Measurements from ENCODE around the gene CLINT1.

CLINT1 gene

DNA sequence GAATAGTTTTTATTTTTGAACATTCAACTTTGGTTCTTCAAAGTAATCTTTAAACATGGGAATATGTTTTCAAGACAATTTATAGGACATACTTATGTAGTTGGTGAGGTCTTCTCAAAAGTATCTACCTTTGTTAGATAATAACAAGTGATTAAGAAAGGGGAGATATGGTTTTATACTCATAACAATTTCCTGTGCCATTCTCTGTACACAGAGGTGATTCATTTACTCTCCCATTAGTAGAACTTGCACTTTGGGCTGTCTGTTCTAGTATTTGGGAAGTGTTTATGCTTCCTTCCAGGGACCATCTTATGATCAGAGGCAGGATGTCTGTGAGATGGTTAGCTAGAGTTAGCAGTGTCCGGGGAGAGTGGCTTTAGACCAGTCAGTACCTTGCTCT, 100.2 kb downstream of the CLINT1 start:
- DNase-seq (ENCODE audit: low read depth in 3 of 3), result no peak

DNA sequence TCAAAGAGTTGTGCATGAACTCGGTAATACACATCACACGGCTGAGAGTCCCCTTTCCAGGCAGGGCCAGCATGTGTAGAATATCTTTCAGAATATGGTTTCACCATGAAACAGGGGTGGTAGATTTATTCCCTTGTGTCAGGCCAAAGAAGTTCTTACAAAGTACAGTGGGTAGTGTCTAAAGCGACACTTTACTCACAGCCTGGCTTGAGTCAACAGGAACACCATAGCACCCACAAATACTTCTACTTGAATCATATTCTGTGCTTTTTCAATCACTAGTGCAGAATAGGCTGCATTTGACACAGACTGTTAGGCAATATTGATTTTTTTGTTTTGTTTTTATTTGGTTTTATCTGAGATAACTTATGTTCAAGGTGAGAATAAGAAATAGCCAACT, 102.8 kb downstream of the CLINT1 start:
- DNase-seq (ENCODE audit: low read depth in 3 of 3), result no peak

DNA sequence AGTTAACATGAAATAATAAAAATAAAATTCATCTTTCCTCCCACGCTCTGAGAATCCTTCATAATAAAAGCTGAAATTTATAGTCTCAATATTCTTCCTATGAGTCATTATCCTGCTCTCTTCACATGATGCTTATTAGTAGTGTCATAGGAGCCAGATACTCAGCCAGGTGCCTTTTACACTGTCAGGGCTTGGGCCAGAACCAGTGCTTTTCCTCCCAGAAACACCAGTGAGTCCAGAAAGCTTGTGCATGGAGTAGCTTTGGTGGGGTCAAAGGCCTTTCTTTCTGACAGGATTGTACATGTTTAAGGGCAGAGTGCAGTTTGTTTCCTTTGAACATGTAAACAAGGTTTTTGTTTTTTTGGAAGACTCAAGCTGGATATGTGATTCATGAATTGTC, 108.6 kb downstream of the CLINT1 start:
- no peak for DNase-seq (ENCODE audit: low read depth in 3 of 3)

DNA sequence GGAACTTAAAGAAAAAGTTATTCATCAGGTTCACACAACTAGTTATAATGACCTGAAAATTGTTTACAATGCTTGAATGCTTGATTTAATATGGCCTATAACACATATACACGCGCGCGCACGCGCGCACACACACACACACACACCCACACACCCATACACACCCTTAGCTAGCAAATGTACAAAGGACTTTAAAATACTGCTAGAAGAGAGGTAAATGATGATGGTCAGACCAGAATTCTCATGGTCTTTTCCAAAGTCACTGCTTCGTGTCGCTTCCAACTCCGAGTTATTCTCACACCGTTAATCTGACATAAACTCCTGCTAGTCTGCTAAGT, 109.5 kb downstream of the CLINT1 start:
- DNase-seq (ENCODE audit: low read depth in 3 of 3), result no peak

DNA sequence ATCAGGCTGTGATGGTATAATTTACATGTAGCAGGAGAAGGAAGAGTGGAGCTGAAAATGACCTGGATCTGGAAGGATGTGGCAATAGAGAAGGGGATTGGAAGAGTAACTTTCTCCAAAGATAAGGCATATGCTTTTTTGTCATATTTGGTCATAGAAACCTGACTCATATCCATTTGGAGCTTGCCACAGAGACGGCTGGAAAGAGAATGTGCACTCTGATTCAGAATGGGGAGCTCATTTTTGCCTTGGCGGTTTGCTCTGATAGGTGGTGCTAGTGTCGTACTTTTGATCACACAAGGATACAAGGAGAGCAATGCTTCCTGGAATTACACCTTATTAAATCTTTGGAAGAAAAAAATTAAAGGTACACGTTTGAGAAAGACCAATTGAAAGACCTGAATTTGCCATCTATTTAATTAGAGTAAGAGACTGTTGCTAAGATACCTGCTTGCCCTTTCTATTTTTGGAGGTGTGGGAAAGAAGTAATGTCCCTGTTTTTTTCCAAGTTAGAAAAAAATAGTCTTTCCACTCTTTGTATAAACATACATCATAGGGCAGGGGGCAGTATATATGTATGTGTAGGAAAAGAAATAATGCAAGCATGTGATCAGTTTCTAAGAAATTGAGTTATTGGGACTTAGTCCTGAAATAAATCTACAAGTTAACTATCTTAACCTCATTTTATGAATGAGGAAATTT, 110.0 kb downstream of the CLINT1 start:
- no peak for DNase-seq (ENCODE audit: low read depth in 3 of 3)

DNA sequence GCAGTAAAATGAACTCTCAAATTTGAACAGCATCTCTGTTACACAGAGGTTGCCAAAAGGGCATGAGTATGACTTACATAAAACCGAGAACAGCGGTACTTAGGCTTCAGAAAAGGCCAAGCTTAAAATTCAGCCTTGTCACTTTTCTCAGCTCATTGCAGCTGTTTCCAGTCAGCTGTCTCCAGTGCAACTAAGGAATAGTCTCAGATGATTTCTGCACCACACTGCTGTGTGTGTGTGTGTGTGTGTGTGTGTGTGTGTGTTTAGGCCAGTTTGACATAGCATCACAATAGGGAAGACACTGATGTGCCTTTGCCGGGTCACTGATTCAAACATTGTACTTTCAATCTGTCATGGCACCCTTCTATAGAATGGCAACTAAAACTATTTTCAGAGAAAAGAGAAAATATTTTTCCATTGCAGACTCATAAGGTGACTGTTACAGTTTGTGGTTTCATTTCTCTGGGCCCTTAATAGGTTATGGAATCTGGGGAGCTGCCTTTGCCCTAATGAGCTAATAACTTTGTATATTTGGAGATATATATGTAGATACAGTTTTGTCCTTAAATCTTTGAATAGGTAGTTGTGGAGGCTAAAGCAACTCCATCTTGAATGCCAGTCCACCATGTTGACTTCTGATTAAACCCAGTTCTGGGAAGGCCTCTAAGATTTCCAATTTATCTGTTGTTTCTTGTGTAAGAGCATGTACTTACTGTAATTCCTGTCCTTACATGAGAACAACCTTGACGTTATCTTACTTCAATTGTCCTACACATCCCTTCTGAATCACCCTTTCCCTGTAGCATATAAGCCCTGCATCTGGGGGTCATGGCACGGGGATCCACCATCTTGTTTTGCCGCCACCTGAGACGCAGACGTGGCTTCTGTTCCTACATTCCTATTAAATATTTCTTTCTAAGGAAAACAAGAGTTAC, 110.9 kb downstream of the CLINT1 start:
- no peak for DNase-seq (ENCODE audit: low read depth in 3 of 3)

DNA sequence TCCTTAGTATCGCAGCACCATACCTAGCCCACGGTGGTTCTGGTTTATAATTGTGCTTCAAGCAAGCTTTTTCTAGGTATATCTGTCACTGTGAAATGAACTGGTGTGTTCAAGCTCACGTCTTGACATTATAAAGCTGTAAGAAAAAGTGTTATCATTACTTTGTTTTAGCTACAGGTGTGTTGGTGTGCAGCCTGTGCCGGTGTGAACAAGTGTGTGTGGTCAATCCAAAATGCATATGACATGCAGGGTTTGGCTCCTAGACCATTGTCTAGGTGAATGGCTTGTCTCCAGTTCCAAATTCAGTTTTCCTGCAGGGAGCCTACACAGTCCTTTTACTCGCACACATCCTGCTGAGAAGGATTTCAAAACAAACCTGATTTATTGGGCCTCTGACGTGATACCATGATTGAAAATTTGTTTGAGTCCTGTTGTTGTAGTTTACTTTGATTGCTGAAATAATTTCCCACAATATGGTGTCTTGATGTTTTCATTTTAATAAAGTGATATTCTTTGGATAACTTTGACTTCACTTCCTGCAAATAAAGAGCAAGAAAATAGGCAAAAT, 111.7 kb downstream of the CLINT1 start:
- no peak for DNase-seq (ENCODE audit: low read depth in 3 of 3)

DNA sequence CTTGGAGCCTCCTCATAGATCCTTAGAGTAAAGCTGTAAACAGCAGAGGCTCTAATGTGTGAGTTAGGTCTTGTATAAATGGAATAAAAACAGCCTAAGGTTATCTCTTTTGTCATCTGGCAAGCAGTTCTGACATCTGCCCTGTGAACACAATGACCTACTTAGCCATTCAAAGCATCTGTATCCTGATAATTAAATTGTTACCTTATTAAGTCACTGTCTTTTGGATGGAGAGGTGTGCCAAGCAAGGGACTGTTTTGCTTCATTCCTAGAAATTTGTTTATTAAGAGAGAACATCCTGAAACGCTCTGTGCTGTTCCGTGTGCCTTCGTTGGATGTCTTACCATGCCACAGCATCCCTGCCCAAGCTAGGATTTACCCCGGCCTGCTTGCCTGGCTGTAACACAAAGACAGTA, 113.9 kb downstream of the CLINT1 start:
- no peak for DNase-seq (ENCODE audit: low read depth in 3 of 3)

DNA sequence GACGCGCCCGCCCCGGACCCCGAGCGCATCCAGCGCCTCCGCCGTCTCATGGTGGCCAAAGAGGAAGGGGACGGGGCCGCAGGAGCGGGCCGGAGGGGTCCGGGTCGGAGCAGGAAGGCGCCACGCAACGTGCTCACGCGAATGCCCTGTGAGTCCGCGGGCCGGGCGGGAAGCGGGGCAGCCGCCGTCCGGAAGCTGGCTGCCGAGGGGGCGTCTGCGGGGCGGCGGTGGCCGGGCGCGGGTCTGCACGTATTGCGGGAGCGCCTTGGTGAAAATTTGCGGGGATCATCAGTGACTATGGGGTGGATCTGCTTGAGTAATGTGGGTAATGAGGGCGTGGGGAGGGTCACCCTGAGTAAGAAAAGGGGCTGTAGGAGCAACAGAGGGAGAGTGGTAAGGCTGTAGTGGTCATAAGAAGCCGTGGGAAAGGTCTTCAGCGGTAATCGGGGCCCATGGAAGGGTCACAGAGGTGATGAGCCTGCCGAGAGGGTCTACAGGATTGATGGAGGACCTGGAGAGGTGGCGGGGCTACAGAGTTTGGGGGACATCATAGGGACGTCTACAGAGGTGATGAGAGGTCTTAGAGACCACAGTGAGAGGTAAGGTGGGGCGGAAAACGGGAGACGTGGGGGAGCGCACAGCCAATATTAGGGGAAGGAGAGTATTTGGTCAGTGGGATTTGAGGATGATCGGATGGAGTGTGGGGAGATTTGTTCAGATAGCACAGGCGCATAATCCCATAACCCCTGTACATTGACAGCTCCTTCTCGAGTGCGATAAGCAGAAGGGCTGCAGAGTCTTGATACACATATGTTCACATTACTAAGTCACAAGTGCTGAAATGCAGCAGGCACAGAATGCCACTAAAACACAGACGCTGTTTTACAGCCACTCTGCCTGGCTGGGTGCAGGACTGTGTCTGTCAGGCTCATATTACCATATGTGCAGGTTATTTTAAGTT, 114.6 kb downstream of the CLINT1 start:
- DNase-seq (ENCODE audit: low read depth in 3 of 3), result peak in 1 of 3 experiments; percentile 3

DNA sequence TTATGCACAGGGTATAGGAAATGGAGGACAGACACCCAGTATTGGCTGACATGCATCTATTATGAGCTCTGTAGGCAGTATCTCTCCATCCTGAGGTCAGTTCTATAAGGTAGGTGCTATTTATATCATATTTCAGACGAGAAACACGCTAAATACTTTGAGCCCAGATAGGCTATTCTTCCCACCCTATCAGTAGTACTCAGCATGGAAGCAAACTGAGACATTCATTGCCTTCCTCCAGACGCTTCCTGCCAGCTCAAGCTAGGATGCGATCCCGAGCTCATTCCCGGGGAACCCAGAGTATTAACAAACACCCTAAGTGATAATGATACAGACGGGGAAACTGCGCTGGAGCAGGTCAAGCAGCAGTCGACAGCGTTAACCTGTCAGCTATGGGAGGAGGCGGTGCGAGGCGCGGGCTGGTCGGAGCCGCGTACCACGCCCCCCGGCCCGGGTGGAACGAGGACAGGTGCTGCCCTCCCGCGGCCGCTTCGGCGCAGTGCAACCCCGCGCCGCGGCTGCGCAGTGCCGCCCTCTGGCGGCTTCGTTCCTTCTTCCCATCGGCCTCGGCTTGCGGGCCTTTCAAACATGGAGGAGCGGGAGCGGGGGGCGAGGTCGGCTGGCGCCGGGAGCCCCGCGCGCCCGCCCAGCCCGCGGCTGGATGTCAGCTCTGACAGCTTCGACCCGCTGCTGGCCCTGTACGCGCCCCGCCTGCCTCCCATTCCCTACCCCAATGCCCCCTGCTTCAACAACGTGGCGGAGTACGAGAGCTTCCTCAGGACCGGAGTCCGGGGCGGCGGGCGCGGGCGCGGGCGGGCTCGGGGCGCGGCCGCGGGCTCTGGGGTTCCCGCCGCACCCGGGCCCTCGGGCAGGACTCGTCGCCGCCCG, 115.5 kb downstream of the CLINT1 start, which contains the start of gene LSM11:
Gene LSM11, plus strand, starts transcription at position 550 of the 888 bp plus-strand sequence. Its CDS starts 39 bp downstream, at position 589.
- DNase-seq (ENCODE audit: low read depth in 3 of 3), result peak; percentile 83 to 87 (median 87)

DNA sequence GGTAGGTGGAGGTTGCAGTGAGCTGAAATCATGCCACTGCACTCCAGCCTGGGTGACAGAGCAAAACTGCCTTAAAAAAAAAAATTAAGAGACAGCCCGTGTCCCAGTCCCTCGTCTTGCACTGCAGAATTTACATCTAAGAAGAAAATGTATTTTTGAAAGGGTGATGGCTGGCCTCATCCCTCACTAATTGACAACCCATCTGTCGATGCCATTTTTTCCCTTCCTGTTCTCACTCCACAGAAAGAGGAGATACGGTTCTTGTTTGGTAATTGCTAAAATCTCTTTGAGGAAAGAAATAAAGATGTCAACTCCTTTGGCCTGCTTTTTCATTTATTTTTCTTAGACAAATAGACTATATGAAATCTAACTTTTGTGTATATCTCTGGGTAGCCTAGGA, 117.8 kb downstream of the CLINT1 start:
- DNase-seq (ENCODE audit: low read depth in 3 of 3), result no peak

DNA sequence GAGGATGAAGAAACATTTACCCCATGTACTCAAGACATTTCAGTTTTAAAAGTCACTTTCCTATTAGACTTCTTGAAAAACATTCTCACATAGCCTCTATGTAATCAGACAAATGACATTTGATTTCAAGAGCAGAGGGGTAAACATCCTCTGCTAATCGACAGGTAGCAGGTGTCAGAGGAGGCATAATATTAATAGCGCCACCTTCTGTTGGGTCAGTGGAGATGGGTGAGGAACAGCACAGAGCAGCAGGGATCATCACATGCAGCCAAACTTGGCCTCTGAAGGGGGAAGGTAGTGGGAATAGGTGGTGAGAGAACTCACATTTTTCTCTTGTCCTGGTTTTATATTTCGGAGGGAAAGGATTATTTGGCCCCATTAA, 118.7 kb downstream of the CLINT1 start:
- DNase-seq (ENCODE audit: low read depth in 3 of 3), result no peak

DNA sequence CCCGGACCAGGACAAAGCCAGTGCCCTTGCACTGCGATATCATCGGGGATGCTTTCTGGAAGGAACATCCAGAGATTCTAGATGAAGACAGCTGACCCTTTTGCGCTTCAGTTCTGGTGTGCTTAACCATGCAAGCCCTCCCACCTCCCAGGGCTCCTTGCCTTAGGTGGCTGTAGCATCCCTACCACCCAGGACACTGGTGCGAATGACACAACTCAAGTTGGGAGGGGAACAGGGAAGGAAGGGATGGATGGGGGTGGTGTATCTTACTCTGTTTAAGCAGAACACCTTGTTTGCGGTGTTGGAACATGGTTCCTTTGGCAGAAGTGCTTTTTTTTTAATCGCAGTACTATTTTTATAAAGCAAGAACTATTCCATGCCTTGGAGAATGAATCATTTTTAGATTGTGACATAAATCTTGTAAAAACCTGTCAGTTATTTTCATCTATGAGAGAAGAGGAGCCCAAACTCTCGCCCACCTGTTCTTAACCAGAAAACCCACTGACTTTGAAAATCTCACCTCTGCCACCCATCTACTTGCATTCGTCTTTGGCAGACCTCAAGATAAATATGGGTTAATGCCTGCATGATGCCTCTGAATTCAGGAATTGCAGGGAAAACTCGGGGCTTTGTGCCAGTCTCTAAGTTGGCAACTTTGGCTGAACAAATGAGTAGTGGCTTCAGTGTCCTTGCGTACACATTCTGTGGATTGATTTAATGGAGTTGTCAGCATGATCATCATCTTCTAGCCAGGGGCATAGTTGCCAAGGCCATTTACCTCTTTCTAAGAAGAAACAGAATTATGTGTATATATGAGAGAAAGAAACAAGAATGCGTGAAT, 119.3 kb downstream of the CLINT1 start:
- no peak for DNase-seq (ENCODE audit: low read depth in 3 of 3)

DNA sequence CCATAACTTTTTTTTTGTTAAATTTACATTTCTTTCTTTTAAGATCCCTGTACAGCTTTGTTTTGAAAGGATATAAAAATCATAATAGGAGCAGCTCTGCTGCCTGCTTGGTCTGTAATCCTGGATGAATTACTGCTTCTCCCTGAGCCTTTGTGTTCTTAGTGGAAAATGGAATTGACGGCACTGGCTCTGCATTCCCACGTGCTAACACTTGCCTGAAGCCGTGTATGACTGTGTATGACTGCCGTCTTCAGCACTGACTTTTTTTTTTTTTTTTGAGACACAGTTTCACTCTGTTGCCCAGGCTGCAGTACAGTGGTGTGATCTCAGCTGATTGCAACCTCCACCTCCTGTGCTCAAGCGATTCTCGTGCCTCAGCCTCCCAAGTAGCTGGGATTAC, 123.0 kb downstream of the CLINT1 start:
- DNase-seq (ENCODE audit: low read depth in 3 of 3), result no peak

Measured in stimulated activated CD4-positive, alpha-beta T cell treated with anti-CD3 and anti-CD28 coated beads, TNF-alpha, amount 100 ng/mL, for 4 hours (primary cell).